Activated CD8-positive, alpha-beta memory T cell treated with anti-CD3 and anti-CD28 coated beads for 48 hours (primary cell): ENCODE data around the gene DAD1.

Experiments
- DNase-seq, 3 experiments: peaks; one replicate each; pipeline ENCODE4 v3.0.0-alpha.2; 2020; ENCODE audit warnings: low read depth in 2 of 3, low spot score in 2 of 3

DAD1 gene

DNA sequence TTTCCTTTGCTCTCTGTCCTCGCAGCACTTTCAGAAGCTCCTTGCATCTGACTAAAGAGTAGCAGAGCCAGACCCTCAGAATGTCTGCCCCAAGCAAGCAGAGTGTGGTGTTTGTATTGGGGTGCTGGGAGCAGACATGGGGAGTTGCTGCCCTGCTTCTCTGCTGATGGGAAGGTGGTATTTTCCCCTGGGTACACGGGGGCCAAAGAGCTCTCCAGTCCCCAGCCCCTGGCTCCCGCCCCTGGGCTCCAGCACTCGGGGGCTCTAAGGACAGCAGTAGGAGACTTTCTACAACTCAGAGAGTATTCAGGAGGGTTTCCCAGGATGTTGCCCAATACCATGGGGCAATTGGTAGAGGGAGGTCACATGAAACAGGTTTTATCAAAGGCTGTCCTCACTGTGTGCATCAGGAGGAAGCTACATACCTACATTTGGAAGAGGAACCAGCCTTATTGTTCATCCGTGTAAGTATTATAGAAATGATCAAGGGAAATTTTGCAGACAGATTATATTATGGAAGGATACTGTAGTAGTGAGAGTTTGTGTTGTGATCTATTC, 50.3 kb downstream of the DAD1 start:
- no peak for DNase-seq

DNA sequence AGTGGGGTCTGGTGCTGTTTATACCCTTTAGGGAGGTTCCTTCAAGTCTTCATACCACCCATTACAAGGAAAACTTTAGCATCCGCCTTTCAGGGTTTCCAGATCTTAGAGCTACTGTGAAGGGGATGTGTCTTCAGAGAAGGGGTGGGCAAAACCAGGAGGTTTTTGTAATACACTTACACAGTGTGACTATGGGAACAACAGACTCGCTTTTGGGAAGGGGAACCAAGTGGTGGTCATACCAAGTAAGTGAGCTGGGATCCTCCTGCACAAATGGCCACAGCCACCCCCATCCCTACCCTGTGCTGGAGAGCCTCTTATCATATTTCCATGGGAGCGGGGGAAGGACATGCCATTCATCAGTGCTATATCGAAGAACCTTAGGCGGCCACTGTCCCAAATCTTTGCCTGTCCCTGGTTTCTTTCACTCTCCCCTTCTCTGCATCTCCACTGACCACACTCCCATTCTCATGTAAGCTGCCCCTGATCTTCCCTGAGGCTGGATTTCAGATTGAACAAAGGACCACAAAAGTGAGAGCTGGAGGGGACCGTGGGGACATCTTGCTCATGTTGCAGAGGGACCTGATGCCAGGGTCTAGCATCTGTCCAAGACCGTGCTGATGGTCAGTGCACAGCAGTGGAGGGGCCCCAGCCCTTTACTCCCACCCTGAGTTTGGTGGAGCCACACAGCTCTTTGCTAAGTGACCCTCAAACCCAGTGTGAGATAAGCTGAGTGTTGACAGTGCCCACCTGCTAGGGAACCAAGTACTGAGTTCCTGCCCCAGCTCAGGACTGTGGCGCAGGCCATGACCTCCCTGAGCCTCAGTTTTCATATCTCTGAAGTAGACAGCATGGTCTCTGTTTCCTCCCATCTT, 51.4 kb downstream of the DAD1 start:
- no peak for DNase-seq

DNA sequence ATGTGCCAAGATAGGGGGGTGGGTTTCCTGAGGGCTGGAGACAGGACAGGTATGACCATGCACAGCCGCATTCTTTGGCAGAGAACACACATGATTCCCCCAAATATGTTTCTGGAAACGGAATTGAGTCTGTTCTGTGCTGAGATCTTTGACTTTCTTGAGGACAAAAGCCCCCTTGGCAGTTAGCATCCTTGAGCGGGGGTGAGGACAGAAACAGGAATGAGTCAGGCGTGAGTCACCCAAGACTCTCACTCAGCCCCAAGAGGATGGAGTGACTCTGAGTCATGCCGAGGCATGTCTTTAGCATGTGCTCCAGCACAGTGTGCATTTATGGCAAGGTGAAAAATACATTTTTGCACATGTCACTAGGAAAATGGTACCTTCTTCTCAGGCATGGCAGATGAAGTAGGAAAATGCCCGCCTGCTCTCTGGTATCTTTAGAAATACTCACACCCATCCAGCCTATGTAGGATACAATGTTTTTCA, 52.1 kb downstream of the DAD1 start:
- peak in 2 of 3 experiments; percentile 63 to 64 for DNase-seq

DNA sequence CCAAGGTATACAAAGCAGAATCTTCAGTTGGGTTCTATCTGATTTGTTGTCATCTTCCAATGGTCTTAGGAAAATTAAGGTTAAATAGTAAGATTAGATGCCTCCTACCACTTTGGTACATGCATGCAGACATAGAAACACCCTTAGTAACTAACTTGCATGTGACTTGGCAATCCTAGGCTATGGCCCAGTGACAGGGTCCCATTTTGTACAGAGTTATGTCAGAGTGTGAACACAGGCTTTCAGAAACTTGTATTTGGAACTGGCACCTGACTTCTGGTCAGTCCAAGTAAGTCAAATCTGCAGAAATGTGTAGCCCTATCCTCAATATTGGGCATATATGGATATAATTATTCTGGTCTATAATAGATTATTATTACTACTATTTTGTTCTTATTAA, 53.1 kb downstream of the DAD1 start:
- DNase-seq, result no peak

DNA sequence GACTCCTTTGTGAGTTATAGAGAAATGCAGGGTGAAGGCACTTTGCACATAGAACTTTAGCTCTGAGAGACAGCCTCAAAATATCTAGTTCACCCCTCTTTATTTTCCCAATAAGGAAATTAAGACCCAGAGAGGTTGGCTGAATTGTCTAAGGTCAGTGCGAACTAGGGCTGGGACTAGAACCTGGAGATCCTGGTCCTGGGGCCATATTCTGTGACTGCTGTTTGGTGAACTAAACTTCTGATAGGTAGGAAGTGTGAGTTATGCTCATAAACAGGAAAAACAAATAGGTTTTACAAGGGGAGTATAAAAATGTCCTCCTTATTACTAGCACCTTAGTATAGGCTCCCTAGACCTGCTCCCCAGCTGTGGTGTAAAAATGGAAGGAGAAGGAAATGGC, 53.9 kb downstream of the DAD1 start:
- DNase-seq, result no peak

DNA sequence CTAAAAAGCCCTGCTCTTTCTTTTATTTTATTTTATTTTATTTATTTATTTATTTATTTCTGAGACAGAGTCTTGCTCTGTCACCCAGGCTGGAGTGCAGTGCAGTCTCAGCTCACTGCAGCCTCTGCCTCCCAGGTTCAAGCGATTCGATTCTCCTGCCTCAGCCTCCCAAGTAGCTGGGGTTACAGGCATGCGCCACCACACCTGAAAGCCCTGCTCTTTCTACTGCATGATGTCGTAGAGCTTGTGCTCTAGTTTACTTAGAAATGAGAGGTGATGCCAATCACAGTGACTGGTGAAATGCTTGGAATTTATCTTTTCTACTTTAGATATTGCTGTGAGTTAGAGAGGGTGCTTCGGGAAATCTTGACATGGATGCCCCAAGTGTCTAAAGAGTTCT, 54.5 kb downstream of the DAD1 start:
- no peak for DNase-seq

DNA sequence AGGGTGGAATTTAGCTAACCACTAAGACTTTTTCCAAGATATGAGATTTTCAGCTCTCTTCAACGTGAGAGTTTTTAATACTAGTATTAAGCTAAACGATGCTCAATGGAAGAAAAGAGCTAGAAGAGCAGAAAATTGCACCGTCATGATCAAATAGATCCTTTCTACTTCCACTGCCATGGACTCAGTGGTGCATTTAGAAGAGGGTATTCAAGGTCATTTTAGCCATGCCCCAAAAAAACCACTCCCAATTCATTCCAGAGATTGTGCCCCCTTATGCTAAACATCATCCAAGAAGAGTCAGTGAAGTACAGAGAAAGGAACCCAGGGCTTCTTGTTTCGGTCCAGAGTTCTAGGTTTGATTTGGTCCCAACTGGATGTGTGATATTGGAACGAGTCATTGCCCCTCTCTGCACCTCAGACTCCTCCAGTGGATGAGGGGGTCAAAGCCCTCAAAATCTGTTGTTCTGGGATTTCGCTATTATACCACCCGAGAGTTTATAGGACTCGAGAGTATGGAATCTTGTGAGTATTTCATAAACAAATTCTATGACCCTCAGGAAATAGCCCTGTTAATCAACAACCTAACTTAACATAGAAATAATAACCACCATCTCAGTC, 55.2 kb downstream of the DAD1 start:
- no peak for DNase-seq

DNA sequence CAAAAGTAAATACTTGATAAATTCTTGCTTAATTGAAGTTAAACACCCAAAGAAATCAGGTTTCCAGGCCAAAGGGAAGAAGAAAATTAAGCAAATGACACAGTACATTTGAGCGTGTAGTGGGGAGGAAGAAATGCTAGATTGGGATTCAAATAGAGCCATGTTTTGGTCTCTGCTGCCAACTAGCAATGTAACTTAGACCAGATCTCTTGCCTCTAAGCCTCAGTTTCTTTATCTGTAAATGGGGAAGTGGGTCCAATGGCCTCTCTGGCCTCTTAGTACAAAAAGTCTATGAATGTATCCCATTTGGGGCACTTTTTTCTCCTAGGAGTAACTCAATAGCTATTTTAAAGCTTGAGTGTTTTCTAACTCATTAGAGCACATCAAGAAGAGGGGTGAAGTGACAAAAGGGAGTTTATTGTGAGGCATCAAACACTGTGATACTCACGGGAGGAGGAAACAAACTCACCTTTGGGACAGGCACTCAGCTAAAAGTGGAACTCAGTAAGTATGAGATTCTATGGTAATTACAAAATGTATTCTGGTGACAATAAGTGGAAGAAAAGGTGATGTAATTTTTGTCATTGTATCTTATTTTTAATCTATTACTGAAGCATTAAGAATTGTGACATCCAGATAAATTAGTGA, 55.8 kb downstream of the DAD1 start:
- no peak for DNase-seq

DNA sequence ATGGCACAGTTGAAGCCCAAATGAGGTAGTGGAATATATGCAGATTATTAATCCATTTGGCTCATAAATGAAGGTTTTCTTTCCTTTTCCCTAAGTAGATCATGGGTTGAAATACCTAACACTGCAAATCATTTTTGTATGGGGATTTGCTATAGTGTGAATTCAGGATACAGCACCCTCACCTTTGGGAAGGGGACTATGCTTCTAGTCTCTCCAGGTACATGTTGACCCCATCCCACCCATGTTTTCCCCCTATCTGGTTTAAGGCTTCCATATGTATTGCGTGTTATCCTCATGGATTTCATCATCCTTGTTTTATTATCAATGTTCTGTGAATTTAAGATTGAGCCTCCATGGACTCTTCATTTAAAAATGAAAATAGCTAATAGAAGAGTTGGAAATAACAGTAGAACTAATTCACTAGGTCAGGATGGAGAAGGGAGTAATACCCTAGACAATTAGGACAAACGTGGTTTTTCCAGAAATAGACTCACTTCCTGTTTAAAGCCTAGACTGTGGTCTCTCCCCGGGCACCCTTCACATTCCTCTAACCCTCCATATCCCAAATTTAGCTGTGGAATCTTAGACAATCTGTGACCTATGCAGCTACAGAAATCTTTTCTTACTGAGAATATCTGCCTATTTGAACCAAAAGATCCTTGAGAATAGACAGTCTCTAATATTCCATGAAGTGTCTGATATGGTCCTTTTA, 56.5 kb downstream of the DAD1 start:
- DNase-seq, result no peak

DNA sequence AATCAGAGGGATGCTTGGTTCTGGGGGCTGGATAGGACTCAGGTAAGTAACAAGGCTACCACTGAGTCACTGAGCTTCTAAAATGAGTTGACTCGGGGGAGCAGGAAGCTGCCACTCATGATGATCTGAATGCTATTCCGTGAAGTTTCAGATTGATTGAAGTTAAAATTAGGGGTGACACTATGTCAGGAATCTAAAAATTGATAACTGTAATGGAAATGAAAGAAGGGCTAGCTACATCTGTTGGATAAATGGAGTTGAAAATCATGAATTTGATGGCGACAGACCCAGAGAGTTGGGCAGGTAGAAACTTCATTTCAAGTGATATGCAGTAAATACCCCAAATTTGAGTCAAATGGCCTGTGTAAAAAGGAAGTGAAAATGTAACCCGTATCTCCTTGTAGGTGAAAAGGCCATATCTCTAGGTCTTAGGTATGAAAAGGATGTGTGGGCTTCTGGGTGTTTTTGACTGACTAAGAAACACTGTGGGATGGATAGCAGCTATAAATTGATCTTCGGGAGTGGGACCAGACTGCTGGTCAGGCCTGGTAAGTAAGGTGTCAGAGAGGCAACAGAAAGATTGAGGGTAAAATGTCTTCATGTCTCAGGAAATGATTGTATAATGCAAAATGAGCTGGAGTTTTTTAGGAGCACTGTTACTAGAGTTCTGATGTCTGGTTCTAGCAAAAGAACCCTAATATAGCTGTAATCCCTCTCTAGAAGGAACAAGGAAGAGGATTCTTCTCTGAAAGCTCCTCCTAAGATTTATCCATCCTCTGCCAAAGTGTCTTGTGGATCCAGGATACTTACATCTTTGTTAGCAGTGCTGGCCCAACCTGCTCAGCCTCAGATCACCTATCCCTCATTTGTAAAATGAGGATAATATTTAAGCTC, 57.3 kb downstream of the DAD1 start:
- no peak for DNase-seq

DNA sequence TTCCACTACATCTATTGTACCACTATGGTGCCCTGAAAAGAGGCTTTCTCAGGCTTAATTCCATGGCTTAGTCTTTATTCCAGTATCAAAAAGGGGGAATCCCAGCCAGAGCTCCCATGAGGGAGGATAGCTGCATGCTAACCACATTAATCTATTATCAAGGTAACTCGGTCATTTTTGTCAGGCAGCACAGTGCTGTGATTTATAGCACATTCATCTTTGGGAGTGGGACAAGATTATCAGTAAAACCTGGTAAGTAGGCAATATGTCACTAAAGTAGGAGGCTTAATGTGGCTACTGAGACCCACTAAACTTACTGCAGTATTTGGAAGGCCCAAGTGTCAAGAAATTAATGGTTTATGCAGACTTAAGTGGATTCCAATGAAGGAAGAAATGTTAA, 58.9 kb downstream of the DAD1 start:
- DNase-seq, result no peak

DNA sequence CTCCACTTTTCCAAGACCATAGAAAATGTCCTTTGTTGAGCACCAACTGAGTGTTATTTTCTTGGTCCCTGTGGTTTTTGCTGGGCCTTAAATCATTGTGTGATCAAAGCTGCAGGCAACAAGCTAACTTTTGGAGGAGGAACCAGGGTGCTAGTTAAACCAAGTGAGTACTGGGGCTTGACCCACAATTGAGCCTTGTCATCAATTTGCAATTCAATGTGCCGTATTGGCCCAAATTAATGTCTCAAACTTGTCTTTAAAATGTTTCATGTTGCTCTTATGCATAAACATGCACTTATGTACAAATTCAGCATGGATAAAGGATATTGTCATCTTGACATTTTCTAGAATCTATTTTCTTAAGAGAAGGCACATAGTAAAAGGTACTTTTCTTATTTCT, 62.3 kb downstream of the DAD1 start:
- DNase-seq, result no peak

DNA sequence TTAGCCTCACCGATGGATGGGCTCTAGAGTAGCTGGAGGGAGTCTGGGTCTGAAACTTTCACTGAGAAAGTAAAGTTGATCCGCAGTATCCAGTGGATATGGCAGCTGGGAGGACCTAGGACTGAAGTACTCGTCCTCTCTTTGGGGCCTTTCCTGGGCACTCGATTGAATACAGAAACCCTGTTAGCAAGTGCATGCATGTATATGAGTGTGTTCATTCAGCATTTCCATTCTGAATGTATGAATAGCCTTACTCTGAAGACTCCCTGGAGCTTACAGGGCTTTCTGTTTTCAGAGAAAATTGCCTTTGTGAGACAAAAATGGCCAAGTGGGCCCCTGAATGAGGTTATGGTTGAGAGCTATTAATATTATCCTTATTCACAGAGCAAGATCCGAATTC, 62.8 kb downstream of the DAD1 start:
- DNase-seq, result no peak

DNA sequence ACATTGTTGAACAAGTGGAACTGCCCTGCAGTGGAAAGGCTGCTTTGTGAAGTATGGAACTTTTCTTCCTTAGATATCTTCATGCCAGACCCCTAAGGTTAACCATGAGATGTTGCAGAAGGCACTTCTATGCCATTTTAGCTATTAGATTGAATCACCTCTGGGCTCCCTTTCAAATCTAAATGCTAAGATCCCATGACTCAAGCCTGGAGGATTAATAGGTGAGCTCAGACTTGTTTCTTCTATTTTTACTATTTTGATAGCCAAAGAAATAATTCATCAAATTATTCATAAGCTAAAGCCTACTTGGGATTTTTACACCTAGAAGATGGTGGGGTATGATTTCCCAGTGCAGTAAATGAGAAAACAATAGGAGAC, 64.3 kb downstream of the DAD1 start:
- no peak for DNase-seq

DNA sequence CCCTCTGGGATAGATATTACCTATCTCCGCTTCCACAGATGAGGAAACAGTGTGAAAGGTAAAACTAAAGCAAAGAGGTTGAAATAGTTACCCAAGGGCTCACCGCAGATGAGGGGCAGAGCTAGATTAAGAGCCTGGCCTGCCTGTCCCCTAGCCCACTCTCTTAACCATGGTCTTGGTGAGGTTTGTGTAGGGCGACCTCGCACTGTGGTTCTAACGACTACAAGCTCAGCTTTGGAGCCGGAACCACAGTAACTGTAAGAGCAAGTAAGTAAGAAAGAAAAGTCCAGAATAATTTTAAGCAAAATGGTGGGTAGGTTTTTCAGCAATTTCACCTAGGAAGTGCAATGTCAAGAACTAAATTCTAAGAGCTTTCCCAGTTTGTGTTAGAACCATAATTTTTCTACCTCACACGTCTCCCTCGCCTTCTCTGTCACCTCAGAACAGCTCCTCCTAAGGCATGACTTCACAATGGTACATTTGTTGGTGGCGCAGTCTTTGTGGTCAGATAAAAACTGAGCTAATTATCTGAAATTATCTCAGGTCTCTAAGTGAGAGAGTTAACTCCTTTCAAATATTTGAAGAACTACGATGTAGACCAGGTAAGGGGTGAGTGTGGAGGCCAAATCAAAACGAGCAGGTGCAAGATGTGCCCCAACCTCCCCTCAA, 64.8 kb downstream of the DAD1 start:
- DNase-seq, result no peak

DNA sequence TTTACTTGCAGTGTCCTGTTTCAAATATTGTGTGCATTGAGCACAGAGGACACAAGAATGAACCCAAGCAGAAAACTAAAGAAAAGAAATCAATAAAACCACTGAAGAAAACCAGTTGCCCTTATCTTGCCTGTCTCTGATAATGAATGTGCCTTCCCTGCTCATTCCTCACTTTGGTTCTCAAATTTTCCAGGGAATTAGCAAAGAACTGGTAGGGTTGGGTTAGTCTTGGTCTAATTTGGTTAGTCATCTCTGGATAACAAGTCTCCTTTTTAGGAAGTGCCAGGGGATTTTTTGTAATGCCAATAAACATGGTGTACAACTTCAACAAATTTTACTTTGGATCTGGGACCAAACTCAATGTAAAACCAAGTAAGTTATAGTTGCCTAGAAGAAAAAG, 65.7 kb downstream of the DAD1 start:
- no peak for DNase-seq

DNA sequence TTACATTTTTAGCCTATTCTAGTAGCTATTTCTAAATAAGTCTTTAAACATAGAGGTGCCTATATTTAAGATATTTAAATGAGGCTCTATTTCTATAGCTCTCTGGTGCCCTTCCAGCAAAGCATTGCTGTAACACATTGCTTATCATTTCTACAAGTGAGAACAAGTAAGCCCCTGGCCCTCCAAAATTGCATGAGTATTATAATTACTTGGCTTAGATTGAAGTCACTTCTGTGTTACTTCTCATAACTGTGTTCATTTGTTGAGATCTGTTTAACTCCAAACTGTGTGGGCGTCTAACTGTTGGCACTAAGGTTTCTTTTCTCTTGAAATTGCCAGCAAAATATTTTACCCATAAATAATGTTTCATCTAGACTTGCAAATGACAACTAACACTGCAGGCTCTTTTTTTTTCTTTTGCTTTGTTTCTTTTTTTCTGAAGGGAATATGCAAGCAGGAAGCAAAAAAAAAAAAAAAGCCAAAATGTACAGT, 66.5 kb downstream of the DAD1 start:
- DNase-seq, result no peak

DNA sequence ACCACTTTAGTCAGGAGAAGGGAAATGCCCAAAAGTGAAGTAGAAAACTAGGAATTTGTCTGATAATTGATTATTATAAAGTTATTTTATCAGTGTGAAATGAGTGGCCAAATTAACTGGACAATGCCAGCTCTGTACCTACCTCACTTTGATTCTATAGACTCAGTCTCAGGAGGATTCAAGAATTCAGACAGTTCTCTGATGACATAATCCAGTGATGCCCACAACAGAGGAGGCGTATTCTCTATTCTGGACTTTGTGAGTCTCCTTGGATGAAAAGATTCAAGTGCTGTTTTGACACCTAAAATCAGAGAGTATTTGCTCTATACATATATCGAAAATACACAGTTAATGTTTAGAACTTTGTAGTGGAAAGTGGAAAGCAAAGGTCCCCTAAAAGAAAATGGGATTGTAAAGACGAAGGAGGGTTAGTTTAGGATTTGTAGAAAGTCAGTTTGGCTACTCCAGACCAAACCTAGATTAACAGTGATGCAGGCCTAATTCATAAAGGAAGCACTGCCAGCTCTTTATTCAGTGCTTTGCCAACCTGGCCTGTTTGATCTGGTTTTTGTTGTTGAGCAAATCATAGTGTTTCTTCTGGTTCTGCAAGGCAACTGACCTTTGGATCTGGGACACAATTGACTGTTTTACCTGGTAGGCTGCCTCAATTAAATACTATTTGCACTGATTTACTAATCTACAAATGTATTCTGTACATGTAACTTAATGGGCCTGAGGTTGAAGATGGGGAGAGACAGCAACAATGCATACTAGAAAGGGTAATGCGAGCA, 67.4 kb downstream of the DAD1 start:
- no peak for DNase-seq

DNA sequence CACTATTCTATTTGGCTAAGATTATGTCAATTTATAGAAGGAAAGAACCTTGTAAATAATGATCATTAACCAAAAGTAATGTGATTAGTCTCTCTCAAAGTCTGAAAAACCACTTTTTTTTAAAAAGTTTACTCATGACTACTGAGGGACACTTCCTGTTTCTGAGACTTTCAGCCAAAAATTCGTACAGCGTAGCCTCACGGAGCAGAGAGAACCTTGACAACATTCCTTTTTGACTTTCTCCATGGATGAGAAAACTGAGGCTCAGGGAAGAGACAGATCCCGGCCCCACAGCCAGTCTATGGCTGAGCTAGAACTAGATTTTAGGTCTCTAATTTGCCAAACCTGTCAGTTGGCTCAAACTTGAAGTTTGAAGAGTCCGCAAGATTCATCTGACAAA, 68.2 kb downstream of the DAD1 start:
- no peak for DNase-seq
